Parathyroid adenoma (tissue), 2 donors: Measurements from ENCODE around the gene BRPF3.

Experiments
- H2AFZ ChIP-seq: fragments of 300-600 bp; sonication (generic); one replicate; pipeline ENCODE4 v1.7.0; 2017; ENCODE audit warnings: antibody characterized with exemption, mild to moderate bottlenecking
- H3K27ac ChIP-seq: fragments of 300-600 bp; sonication (generic); one replicate; pipeline ENCODE4 v1.7.0; 2017
- H3K27me3 ChIP-seq: fragments of 300-600 bp; sonication (generic); one replicate; pipeline ENCODE4 v1.7.0; 2017; ENCODE audit warnings: low read length; ENCODE audit not compliant: control insufficient read depth, insufficient read depth
- H3K36me3 ChIP-seq: fragments of 300-600 bp; sonication (generic); one replicate; pipeline ENCODE4 v1.7.0; 2017; ENCODE audit warnings: low read length; ENCODE audit not compliant: control insufficient read depth, insufficient read depth
- H3K4me1 ChIP-seq: fragments of 300-600 bp; sonication (generic); one replicate; pipeline ENCODE4 v1.7.0; 2017; ENCODE audit warnings: control low read depth
- H3K4me2 ChIP-seq: fragments of 300-600 bp; sonication (generic); one replicate; pipeline ENCODE4 v1.7.0; 2017; ENCODE audit warnings: low read length
- H3K4me3 ChIP-seq: fragments of 300-600 bp; sonication (generic); one replicate; pipeline ENCODE4 v1.7.0; 2017; ENCODE audit warnings: low read depth, low read length
- H3K79me2 ChIP-seq: fragments of 300-600 bp; sonication (generic); one replicate; pipeline ENCODE4 v1.7.0; 2017; ENCODE audit warnings: control low read depth
- H3K9ac ChIP-seq: fragments of 300-600 bp; sonication (generic); one replicate; pipeline ENCODE4 v1.7.0; 2017; ENCODE audit warnings: mild to moderate bottlenecking
- H3K9me3 ChIP-seq: fragments of 300-600 bp; sonication (generic); one replicate; pipeline ENCODE4 v1.7.0; 2017; ENCODE audit warnings: low read length; ENCODE audit not compliant: control insufficient read depth
- CTCF ChIP-seq: fragments of 300-600 bp; sonication (generic); IDR thresholded peaks from one replicate; pipeline ENCODE4 v1.7.0; 2017; ENCODE audit warnings: antibody characterized with exemption, mild to moderate bottlenecking
- donor health status: primary hyperparathyroidism.

BRPF3 gene

GRCh38 chr6:36196113-36196879 is at the start of gene BRPF3:
BRPF3 (plus strand) TSS chr6:36196744; CDS start chr6:36200323, 3,579 bp downstream.
- H3K27me3 ChIP-seq = no peaks in the 10 kb centered on the region
- H3K36me3 ChIP-seq = no peaks in the 10 kb centered on the region
- peak within 1 kb of the TSS; percentile 88 for H3K27ac ChIP-seq
- no peaks in the 10 kb centered on the region for H3K9me3 ChIP-seq
- peak within 1 kb of the TSS; percentile 99 for H3K4me2 ChIP-seq
- peaks cover 26% of the 10 kb centered on the region for H3K79me2 ChIP-seq
- no peak within 1 kb of the TSS for H3K9ac ChIP-seq
- TF ChIP-seq CTCF = peak; percentile 37
- peak within 1 kb of the TSS; percentile 85 for H3K4me3 ChIP-seq
- peak within 1 kb of the TSS; percentile 90 for H2AFZ ChIP-seq
- peaks cover 5% of the 10 kb centered on the region for H3K4me1 ChIP-seq

GRCh38 chr6:36147294-36147693 is 49.2 kb upstream of the BRPF3 start:
- no peaks in the 10 kb centered on the region for H3K36me3 ChIP-seq

GRCh38 chr6:36149476-36149875 is 47.1 kb upstream of the BRPF3 start:
- no peak overlapping the region for H3K9ac ChIP-seq
- no peak overlapping the region for H3K4me3 ChIP-seq
- TF ChIP-seq CTCF = no peak
- H3K27me3 ChIP-seq = no peaks in the 10 kb centered on the region
- no peak overlapping the region for H3K4me2 ChIP-seq
- H2AFZ ChIP-seq = no peak overlapping the region
- no peaks in the 10 kb centered on the region for H3K9me3 ChIP-seq
- no peak overlapping the region for H3K27ac ChIP-seq
- H3K36me3 ChIP-seq = no peaks in the 10 kb centered on the region
- no peaks in the 10 kb centered on the region for H3K4me1 ChIP-seq
- no peaks in the 10 kb centered on the region for H3K79me2 ChIP-seq

More at GRCh38 chr6:36147294-36147693, 49.2 kb upstream of the BRPF3 start:
- Histone ChIP-seq H3K4me1 (no peaks in the 10 kb centered on the region), H3K27ac (no peak overlapping the region), H3K27me3 (no peaks in the 10 kb centered on the region), H3K9me3 (no peaks in the 10 kb centered on the region), H2AFZ (no peak overlapping the region), H3K79me2 (no peaks in the 10 kb centered on the region), H3K4me2 (no peak overlapping the region), H3K9ac (no peak overlapping the region), H3K4me3 (no peak overlapping the region)
- TF ChIP-seq CTCF = no peak

- Histone ChIP-seq H3K27ac (no peak overlapping the region), H3K4me3 (no peak overlapping the region), H3K9ac (no peak overlapping the region), H3K9me3 (no peaks in the 10 kb centered on the region), H3K36me3 (no peaks in the 10 kb centered on the region), H3K4me1 (no peaks in the 10 kb centered on the region), H2AFZ (no peak overlapping the region), H3K27me3 (no peaks in the 10 kb centered on the region), H3K4me2 (no peak overlapping the region), H3K79me2 (no peaks in the 10 kb centered on the region)
- no peak for TF ChIP-seq CTCF
Measured at GRCh38 chr6:36150283-36150682, 46.3 kb upstream of the BRPF3 start.

GRCh38 chr6:36154286-36154685 is 42.3 kb upstream of the BRPF3 start:
- TF ChIP-seq CTCF = no peak

More at GRCh38 chr6:36154286-36154685, 42.3 kb upstream of the BRPF3 start:
- Histone ChIP-seq H3K9me3 (no peaks in the 10 kb centered on the region), H3K27me3 (no peaks in the 10 kb centered on the region), H3K4me1 (no peaks in the 10 kb centered on the region), H3K79me2 (no peaks in the 10 kb centered on the region), H3K36me3 (no peaks in the 10 kb centered on the region), H2AFZ (no peak overlapping the region), H3K9ac (no peak overlapping the region), H3K4me2 (no peak overlapping the region), H3K27ac (no peak overlapping the region), H3K4me3 (no peak overlapping the region)
